HEK293 (cell line): ENCODE measurements around the gene CCDC86.

ENCODE experiments used
- CTCF ChIP-seq: fragments of 450-650 bp; formaldehyde crosslinking; IDR thresholded peaks from 2 replicates; pipeline ENCODE4 v1.5.1; 2016; ENCODE audit warnings: missing biosample characterization, missing genetic modification characterization
- GLI4 ChIP-seq: fragments of 450-650 bp; formaldehyde crosslinking; IDR thresholded peaks from 2 replicates; pipeline ENCODE4 v1.5.1; 2016; ENCODE audit warnings: missing biosample characterization, missing genetic modification characterization
- REST ChIP-seq: fragments of 450-650 bp; formaldehyde crosslinking; IDR thresholded peaks from 2 replicates; pipeline ENCODE4 v1.5.1; 2016; ENCODE audit warnings: missing biosample characterization, missing genetic modification characterization
- YY1 ChIP-seq: fragments of 450-650 bp; formaldehyde crosslinking; IDR thresholded peaks from 2 replicates; pipeline ENCODE4 v1.5.1; 2018; ENCODE audit warnings: missing biosample characterization, missing genetic modification characterization
- ZNF274 ChIP-seq, 2 experiments: fragments of 200-500 bp in 1 of 2; fragments of 450-650 bp in 1 of 2; sonication (Bioruptor generic) in 1 of 2; formaldehyde crosslinking in 1 of 2; IDR thresholded peaks; 2 replicates each; pipeline versions ENCODE4 v1.5.1 to v1.6.1; 2014 to 2016; ENCODE audit warnings: borderline replicate concordance in 1 of 2, inconsistent platforms in 1 of 2, low read length in 1 of 2, missing biosample characterization in 1 of 2, missing genetic modification characterization in 1 of 2
- ZNF529 ChIP-seq: fragments of 450-650 bp; formaldehyde crosslinking; IDR thresholded peaks from 2 replicates; pipeline ENCODE4 v1.5.1; 2017; ENCODE audit warnings: missing genetic modification characterization, missing biosample characterization; ENCODE audit not compliant: insufficient replicate concordance
- ZNF654 ChIP-seq: fragments of 450-650 bp; formaldehyde crosslinking; IDR thresholded peaks from 2 replicates; pipeline ENCODE4 v1.5.1; 2016; ENCODE audit warnings: low read depth, missing biosample characterization, missing genetic modification characterization
- ZNF776 ChIP-seq: fragments of 450-650 bp; formaldehyde crosslinking; IDR thresholded peaks from 2 replicates; pipeline ENCODE4 v1.5.0; 2017; ENCODE audit warnings: missing biosample characterization, missing genetic modification characterization, borderline replicate concordance
- TF ChIP-seq, protein P1 (sequence below): fragments of 450-650 bp; formaldehyde crosslinking; IDR thresholded peaks from 2 replicates; pipeline ENCODE4 v1.5.1; 2016; ENCODE audit warnings: missing biosample characterization, missing genetic modification characterization

DNA sequence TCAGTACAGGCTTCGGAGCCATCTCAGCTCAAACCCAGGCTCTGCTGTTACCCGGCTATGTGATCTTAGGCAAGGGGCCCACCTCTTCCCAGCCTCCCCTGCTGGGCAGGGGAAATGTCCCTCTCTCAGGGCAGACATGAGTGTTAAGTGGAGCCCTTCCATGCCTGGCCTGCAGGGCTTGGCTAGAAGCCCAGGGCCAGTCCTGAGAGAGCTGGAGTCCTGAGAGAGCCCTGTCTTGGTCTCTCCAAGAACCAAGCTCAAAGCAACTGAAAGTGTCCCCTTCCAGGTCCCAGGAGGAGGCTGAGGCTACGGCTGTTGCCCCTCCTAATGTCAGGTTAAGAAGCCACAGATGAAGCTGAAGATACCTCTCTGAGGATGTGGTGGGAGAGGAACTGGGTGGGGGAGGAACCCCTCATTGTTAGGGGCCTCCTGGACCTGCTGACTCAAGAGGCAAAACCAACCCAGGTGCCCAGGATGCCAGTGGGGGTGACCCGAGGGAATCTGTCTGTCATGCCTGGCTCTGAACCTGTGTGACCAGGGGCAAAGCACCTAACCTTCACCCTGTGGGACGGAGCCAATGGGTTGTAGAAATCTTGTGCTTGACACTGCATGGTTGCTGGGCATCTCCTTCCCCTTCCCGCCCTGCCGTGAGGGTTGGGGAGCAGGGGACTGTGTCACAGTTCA lies 29.6 kb downstream of the CCDC86 start:
- no peak for TF ChIP-seq ZNF274 (IDR thresholded peaks at IDR 0.05; ENCODE audit: low read length)
- TF ChIP-seq ZNF274 (tag by site-specific recombination; IDR thresholded peaks at IDR 0.05; ENCODE audit: borderline replicate concordance), result no peak
- TF ChIP-seq CTCF (tag by site-specific recombination), result no peak
- no peak for TF ChIP-seq REST (tag by site-specific recombination)
- no peak for TF ChIP-seq YY1
- TF ChIP-seq ZNF654 (tag by site-specific recombination), result no peak
- TF ChIP-seq, protein P1, sequence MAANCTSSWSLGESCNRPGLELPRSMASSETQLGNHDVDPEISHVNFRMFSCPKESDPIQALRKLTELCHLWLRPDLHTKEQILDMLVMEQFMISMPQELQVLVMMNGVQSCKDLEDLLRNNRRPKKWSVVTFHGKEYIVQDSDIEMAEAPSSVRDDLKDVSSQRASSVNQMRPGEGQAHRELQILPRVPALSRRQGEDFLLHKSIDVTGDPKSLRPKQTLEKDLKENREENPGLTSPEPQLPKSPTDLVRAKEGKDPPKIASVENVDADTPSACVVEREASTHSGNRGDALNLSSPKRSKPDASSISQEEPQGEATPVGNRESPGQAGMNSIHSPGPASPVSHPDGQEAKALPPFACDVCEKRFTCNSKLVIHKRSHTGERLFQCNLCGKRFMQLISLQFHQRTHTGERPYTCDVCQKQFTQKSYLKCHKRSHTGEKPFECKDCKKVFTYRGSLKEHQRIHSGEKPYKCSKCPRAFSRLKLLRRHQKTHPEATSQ (tag by site-specific recombination), result no peak
- TF ChIP-seq GLI4 (tag by site-specific recombination), result no peak
- no peak for TF ChIP-seq ZNF529
- TF ChIP-seq ZNF776 (tag by site-specific recombination), result no peak
